Brain microvascular endothelial cell (primary cell): ENCODE measurements around the gene DLG2.

Source experiments
- DNase-seq: peaks from one replicate; pipeline ENCODE4 v3.0.0-alpha.2; 2020
- H3K27ac ChIP-seq: fragments of 250-450 bp; sonication (Bioruptor Pico); 2 replicates; pipeline ENCODE4 v1.5.1; 2020; ENCODE audit warnings: mild to moderate bottlenecking, moderate library complexity
- H3K27me3 ChIP-seq: fragments of 250-450 bp; sonication (Bioruptor Pico); replicated peaks from 2 replicates; pipeline ENCODE4 v1.5.1; 2020; ENCODE audit warnings: mild to moderate bottlenecking
- H3K36me3 ChIP-seq: fragments of 250-450 bp; sonication (Bioruptor Pico); replicated peaks from 2 replicates; pipeline ENCODE4 v1.5.1; 2020; ENCODE audit warnings: mild to moderate bottlenecking
- H3K4me3 ChIP-seq: 2 replicates; pipeline ENCODE4 v1.5.1; 2011; ENCODE audit warnings: low read depth, mild to moderate bottlenecking, control low read depth, low read length, moderate library complexity
- in situ Hi-C: cut with HindIII; loops from 2 replicates; pipeline ENCODE4 v1.10.0; 2017; ENCODE audit warnings: low sequenced_read_pairs, low pct_ligation_motif_present
- TF ChIP-seq, protein P1 (sequence below): IDR thresholded peaks from 2 replicates; pipeline ENCODE4 v1.5.1; 2011; ENCODE audit warnings: low read depth, mild to moderate bottlenecking, moderate library complexity, low read length, control low read depth, inconsistent platforms; ENCODE audit errors: missing control alignments

DLG2 gene

DNA sequence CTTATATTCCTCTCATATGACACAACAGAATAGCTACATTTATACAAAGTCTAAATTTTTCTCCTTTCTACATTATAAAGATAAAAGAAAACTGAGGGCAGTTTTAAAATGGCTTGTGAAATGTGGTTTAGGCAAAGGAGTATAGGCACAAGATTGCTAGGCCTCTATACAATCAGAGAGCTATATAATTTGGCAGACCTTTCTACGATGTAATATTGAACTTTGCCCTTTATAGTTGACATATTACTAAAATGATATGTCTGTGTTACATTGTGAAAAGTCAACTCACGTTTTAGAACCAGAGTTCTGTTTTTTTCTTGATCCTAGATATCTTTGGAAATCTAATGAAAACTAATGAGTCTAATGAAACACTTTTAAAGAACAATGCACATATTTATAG, 430.2 kb downstream of the DLG2 start:
- no peaks in the 10 kb centered on the region for H3K36me3 ChIP-seq
- DNase-seq: no peak
- no peak overlapping the region for H3K27ac ChIP-seq
- H3K4me3 ChIP-seq: no peak overlapping the region
- TF ChIP-seq, protein P1, sequence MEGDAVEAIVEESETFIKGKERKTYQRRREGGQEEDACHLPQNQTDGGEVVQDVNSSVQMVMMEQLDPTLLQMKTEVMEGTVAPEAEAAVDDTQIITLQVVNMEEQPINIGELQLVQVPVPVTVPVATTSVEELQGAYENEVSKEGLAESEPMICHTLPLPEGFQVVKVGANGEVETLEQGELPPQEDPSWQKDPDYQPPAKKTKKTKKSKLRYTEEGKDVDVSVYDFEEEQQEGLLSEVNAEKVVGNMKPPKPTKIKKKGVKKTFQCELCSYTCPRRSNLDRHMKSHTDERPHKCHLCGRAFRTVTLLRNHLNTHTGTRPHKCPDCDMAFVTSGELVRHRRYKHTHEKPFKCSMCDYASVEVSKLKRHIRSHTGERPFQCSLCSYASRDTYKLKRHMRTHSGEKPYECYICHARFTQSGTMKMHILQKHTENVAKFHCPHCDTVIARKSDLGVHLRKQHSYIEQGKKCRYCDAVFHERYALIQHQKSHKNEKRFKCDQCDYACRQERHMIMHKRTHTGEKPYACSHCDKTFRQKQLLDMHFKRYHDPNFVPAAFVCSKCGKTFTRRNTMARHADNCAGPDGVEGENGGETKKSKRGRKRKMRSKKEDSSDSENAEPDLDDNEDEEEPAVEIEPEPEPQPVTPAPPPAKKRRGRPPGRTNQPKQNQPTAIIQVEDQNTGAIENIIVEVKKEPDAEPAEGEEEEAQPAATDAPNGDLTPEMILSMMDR: no peak
- in situ Hi-C loops: no loop called here
- no peaks in the 10 kb centered on the region for H3K27me3 ChIP-seq

DNA sequence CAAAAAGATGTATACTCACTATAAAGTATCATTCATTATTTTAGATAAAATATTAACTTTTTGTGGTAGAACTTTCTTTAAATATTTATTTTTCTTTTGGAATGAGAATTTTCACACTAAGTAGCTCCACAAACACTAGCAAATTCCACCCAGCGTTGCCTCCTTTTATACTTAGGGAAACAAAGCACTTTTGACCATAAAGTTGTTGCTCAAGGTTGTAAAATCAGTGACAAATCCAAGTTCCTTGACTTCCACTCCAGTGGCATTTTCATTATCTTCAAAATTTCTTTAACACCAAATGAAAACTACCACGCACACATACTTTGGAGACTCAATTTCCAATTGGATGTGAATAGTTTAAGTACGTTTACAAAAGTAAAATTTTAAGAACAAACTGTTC, 431.2 kb downstream of the DLG2 start:
- no peak overlapping the region for H3K4me3 ChIP-seq
- H3K27me3 ChIP-seq: no peaks in the 10 kb centered on the region
- no peak overlapping the region for H3K27ac ChIP-seq
- TF ChIP-seq, protein P1: no peak
- DNase-seq: no peak
- H3K36me3 ChIP-seq: no peaks in the 10 kb centered on the region
- in situ Hi-C loops: no loop called here

DNA sequence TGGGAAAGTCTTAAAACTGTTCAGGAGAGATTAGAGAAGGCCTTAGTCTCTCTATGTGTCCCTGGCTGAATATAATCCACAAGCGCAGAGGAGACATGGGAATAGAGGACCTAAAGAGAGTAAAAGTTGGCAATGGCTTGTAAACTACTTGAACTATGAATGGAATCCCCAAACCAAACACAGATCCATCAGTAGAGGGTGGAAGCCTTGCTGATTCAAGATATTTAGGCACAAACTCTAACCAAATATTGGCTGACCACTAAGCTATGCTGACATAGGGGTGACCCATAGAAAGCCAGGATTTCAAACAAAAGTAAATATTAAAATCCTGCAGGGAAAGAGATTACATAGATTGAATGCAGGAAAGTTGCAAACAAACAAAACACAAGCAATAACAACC, 439.2 kb downstream of the DLG2 start:
- DNase-seq: no peak
- TF ChIP-seq, protein P1: no peak
- in situ Hi-C loops: no loop called here
- Histone ChIP-seq H3K27ac (no peak overlapping the region), H3K27me3 (no peaks in the 10 kb centered on the region), H3K4me3 (no peak overlapping the region), H3K36me3 (no peaks in the 10 kb centered on the region)

DNA sequence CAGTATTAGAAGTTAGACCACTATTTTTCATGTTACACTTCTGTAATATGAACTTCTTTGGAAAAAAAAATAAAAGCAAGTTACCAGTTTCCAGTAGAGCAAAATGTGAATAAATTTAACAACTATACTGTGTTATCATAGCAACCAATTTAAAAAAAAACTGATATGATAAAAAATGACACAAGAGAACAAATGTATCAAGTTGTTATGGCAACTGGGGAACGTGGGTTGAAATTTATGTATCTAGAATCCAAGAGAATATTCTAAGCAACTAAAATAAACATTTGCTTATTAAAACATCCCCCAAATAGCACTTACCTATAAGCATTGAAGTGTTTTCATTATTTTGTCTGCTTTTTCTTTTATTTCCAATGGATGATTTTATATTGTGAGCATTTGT, 442.4 kb downstream of the DLG2 start:
- Histone ChIP-seq H3K4me3 (no peak overlapping the region), H3K36me3 (no peaks in the 10 kb centered on the region), H3K27ac (no peak overlapping the region), H3K27me3 (no peaks in the 10 kb centered on the region)
- TF ChIP-seq, protein P1: no peak
- in situ Hi-C loops: no loop called here
- no peak for DNase-seq

DNA sequence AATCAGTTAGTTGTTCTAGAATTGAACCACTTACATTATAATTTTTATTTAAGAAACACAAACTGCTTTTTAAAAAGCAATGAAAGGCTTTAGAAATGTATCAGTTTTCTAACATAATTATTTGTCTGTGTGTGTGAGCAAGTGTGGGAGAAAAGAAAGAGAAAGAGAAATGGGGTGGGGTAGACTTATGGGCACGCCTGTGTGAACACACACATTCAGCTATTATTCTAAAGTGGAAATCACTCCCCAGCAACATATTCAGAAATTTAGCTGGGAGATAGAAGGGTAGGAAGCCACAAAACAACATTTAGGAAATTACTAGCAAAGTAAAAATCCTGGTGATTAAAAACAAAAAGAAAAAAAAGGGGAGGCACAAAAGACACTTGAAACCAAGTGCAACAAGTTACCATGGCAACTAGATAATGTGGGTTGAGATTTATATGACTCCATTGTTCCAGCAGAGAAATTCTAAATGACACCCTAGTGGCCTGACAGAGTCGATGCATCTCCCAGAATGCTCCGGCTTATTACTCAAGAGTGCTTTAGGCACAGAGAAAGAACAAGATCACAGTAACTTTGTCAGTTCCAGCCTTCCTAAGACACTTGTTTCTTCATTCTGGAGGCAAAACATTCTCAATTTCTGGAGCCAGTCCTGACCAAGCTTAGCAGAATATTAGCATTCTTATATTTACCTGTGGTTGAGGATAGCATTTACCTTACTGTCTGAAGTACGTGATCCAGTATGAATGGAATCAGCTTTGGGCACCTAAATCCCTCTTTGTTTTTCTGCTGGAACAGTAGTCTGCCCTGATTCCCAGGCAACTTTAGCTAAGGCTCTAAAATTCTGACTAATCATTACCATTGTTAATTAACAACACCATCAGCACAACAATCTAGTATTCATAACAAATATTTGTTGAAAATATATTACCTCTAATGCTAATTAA, 444.4 kb downstream of the DLG2 start:
- Histone ChIP-seq H3K36me3 (no peaks in the 10 kb centered on the region), H3K4me3 (no peak overlapping the region), H3K27me3 (no peaks in the 10 kb centered on the region), H3K27ac (no peak overlapping the region)
- DNase-seq: peak; percentile 73
- in situ Hi-C loops: no loop called here
- TF ChIP-seq, protein P1: peak; percentile 73
